CD4-positive, alpha-beta T cell (primary cell): ENCODE measurements around the gene POLE. TPM values are rescaled to one million over a fixed set of nuclear protein-coding genes. Genes with fewer than 3 reads are reported as not detected.
A peak's percentile ranks its signal among the peaks of the same experiment; 100 is the strongest.

Experiments used
- ATAC-seq: fragments of 200-7000 bp; cut with Tn5 transposase; one replicate; pipeline ENCODE4 v1.10.0; 2022; ENCODE audit warnings: mild to moderate bottlenecking; ENCODE audit not compliant: poor library complexity
- CTCF ChIA-PET: fragments of 350-600 bp; sonication (Branson Sonifier 250); formaldehyde crosslinking; loops from one replicate; lab custom pipeline; 2021; ENCODE audit warnings: antibody characterized with exemption, inconsistent platforms; lab: Charles Lee
- POLR2A ChIA-PET: fragments of 350-600 bp; sonication (Branson Sonifier 250); formaldehyde crosslinking; loops from one replicate; lab custom pipeline; 2021; ENCODE audit warnings: antibody characterized with exemption, inconsistent platforms; lab: Charles Lee
- DNase-seq, 14 experiments: peaks; one replicate each; pipeline ENCODE4 v3.0.0-alpha.2; 2013 to 2020; ENCODE audit warnings: mixed read lengths in 2 of 14
- H3K27ac ChIP-seq, 2 donors: one replicate each; pipeline versions ENCODE4 v1.5.1 to v1.7.0; 2013; ENCODE audit warnings: low read length in 2 of 2, low read depth in 1 of 2, mild to moderate bottlenecking in 1 of 2
- H3K27me3 ChIP-seq, 2 experiments: 1 replicate in 1 of 2; 2 replicates in 1 of 2; pipeline versions ENCODE4 v1.6.1 to v1.7.0; 2013; ENCODE audit warnings: low read length in 2 of 2, control low read depth in 1 of 2, mild to moderate bottlenecking in 1 of 2, moderate library complexity in 1 of 2; ENCODE audit not compliant: insufficient read depth in 2 of 2, control insufficient read depth in 1 of 2
- H3K36me3 ChIP-seq: one replicate; pipeline ENCODE4 v1.6.1; 2013; ENCODE audit warnings: low read length, control low read depth; ENCODE audit not compliant: insufficient read depth
- H3K4me1 ChIP-seq: one replicate; pipeline ENCODE4 v1.6.1; 2013; ENCODE audit warnings: low read length, control low read depth; ENCODE audit not compliant: insufficient read depth
- H3K4me3 ChIP-seq: one replicate; pipeline ENCODE4 v1.5.1; 2013; ENCODE audit warnings: mild to moderate bottlenecking, low read length, moderate library complexity
- H3K9me3 ChIP-seq, 2 experiments: 1 replicate in 1 of 2; 2 replicates in 1 of 2; pipeline versions ENCODE4 v1.6.1 to v1.7.0; 2013; ENCODE audit warnings: low read length in 2 of 2, mild to moderate bottlenecking in 2 of 2, control low read depth in 1 of 2, moderate library complexity in 1 of 2; ENCODE audit not compliant: control insufficient read depth in 1 of 2, insufficient read depth in 1 of 2
- H3K27ac Mint-ChIP-seq: one replicate; pipeline ENCODE4 v1.8.0; 2020; ENCODE audit warnings: mixed read lengths
- H3K27me3 Mint-ChIP-seq: one replicate; pipeline ENCODE4 v1.8.0; 2021; ENCODE audit warnings: mixed read lengths
- H3K36me3 Mint-ChIP-seq: one replicate; pipeline ENCODE4 v1.8.0; 2021; ENCODE audit warnings: low read depth, mixed read lengths
- H3K4me1 Mint-ChIP-seq: one replicate; pipeline ENCODE4 v1.8.0; 2021; ENCODE audit warnings: low read depth, mixed read lengths
- H3K4me3 Mint-ChIP-seq: one replicate; pipeline ENCODE4 v1.8.0; 2020; ENCODE audit warnings: mild to moderate bottlenecking, mixed read lengths
- H3K9me3 Mint-ChIP-seq: one replicate; pipeline ENCODE4 v1.8.0; 2020; ENCODE audit warnings: mixed read lengths
- CTCF ChIP-seq: fragments of 200-600 bp; IDR thresholded peaks from one replicate; pipeline ENCODE4 v1.8.0; 2022; ENCODE audit warnings: antibody characterized with exemption, mild to moderate bottlenecking
- intact Hi-C, 2 experiments: fragments of 100-400 bp; cut with DNase I in 1 of 2; cut with micrococcal nuclease in 1 of 2; formaldehyde crosslinking; loops; one replicate each; pipeline versions ENCODE4 v1.15.1 to v1.9.0; 2023 to 2025; cut with DNase I, micrococcal nuclease
- total RNA-seq, 174 experiments: library from RNA in 2 of 174; stranded (reverse) in 2 of 174; gene quantifications; one replicate each; pipeline ENCODE4 v1.2.3 and lab custom pipeline; 2021 to 2026

Gene POLE
- total RNA-seq, 2 experiments from 2014 or later: 41.8 to 46.1 TPM

DNA sequence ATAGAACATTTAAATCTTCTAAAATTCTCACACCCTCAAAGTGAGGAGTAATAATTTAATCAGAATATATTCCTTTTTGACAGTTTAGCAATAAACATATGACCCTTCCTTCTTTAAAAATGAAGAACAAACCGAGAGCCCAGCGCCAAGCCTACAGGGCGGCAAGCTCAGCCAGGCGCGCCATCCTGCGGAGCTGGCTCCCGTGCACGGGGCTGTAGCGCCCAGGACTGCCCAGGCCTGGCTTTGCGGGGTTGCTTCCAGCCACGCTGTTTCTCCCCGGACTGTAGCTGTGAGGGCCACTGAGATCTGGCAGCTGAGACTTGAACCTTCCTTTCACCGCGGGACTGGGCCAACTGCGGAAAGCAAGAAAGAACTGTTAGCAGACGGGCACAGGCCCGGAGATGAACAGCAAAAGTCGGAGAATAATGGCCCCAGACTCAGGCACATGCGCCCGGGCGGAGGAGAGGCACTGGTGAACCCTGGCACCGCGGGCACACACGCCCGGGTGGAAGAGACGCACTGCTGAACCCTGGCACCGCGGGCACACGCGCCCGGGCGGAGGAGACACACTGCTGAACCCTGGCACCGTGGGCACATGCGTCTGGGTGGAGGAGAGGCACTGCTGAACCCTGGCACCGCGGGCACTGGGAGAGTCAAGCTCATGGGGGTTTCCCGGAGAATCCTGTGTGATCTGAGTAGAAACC lies 40.1 kb upstream of the POLE start:
- Histone ChIP-seq H3K27me3 (no peaks in the 10 kb centered on the region), H3K4me1 (no peaks in the 10 kb centered on the region), H3K36me3 (peaks cover 78% of the 10 kb centered on the region), H3K27ac (no peak overlapping the region), H3K9me3 (no peaks in the 10 kb centered on the region), H3K4me3 (no peak overlapping the region)
- DNase-seq (peak in 1 of 14 experiments; percentile 16), ATAC-seq (no peak)
- Mint-ChIP-seq H3K4me3 (no peak overlapping the region), H3K36me3 (peaks cover 76% of the 10 kb centered on the region), H3K4me1 (no peaks in the 10 kb centered on the region), H3K27me3 (no peaks in the 10 kb centered on the region), H3K27ac (no peak overlapping the region), H3K9me3 (no peaks in the 10 kb centered on the region)
- no peak for TF ChIP-seq CTCF
- ChIA-PET CTCF (no interaction called here), POLR2A (no interaction called here)
- intact Hi-C loops: no loop called here

GRCh38 chr12:132726386-132726785 lies 39.2 kb upstream of the POLE start:
- ATAC-seq (no peak), DNase-seq (peak in 1 of 14 experiments; percentile 11)
- H3K4me1 ChIP-seq: no peaks in the 10 kb centered on the region
- Mint-ChIP-seq H3K36me3 (peaks cover 74% of the 10 kb centered on the region), H3K4me1 (no peaks in the 10 kb centered on the region), H3K27me3 (no peaks in the 10 kb centered on the region), H3K4me3 (no peak overlapping the region), H3K9me3 (no peaks in the 10 kb centered on the region), H3K27ac (no peak overlapping the region)
- intact Hi-C loops: no loop called here
- TF ChIP-seq CTCF: no peak
- ChIA-PET CTCF (no interaction called here), POLR2A (no interaction called here)
- H3K27ac ChIP-seq: no peak overlapping the region
- H3K36me3 ChIP-seq: peaks cover 75% of the 10 kb centered on the region
- H3K4me3 ChIP-seq: no peak overlapping the region
- H3K9me3 ChIP-seq: no peaks in the 10 kb centered on the region
- no peaks in the 10 kb centered on the region for H3K27me3 ChIP-seq

DNA sequence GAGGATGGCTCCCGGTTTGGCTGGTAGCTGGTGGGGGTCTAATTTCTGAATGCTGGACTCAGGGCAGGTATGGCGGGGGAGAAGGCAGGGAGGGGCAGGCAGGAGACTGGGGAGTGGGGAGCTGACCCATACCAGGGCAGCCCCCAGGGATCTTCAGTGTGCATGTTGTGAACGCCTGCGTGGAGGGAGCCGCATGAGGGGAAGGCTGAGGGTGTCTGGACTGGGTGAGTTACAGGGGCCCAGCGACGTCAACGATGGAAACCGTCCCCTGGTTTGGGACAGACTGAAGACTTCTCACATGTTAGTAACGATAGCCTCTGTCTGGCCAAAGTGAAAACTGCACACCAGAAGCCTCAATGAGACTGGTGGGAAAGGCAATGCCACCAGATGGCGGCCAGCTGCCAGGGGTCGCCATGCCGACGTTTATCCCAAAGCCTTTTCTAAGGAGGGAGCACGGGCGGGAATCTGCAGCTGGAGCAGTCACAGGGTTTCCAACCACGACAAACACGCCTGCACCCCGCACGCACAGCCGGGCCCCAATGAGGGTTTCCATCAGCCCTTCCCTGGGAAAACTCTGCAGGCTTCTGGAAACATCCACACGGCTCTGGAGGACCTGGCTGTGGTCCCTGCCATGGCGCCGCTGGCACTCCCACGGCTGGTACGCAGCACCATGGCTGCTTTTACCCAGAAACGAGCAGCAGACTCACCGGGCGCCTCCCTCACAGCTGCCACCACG lies 37.5 kb upstream of the POLE start:
- Histone ChIP-seq H3K36me3 (peaks cover 77% of the 10 kb centered on the region), H3K4me3 (no peak overlapping the region), H3K4me1 (no peaks in the 10 kb centered on the region), H3K27ac (no peak overlapping the region), H3K9me3 (no peaks in the 10 kb centered on the region), H3K27me3 (no peaks in the 10 kb centered on the region)
- Mint-ChIP-seq H3K36me3 (peaks cover 74% of the 10 kb centered on the region), H3K9me3 (no peaks in the 10 kb centered on the region), H3K27me3 (no peaks in the 10 kb centered on the region), H3K27ac (no peak overlapping the region), H3K4me1 (no peaks in the 10 kb centered on the region), H3K4me3 (no peak overlapping the region)
- peak in 1 of 14 experiments; percentile 8 for DNase-seq
- CTCF ChIA-PET: no interaction called here
- POLR2A ChIA-PET: no interaction called here
- TF ChIP-seq CTCF: no peak
- ATAC-seq: no peak
- intact Hi-C loops: no loop called here
